HEK293T (cell line): ENCODE data around the gene IGFBPL1.
"Not testable (repeated sequence)": the region's sequence is repeated elsewhere in the genome, so short reads cannot be mapped to it uniquely, and the experiment has no call there.

ENCODE experiments used
- CTCF ChIA-PET: fragments of 350-600 bp; formaldehyde crosslinking; extraction: SDS; loops from one replicate; lab custom pipeline; 2021; ENCODE audit warnings: antibody characterized with exemption, inconsistent platforms; lab: Yijun Ruan, JAX
- POLR2A ChIA-PET: fragments of 350-600 bp; formaldehyde crosslinking; extraction: SDS; loops from one replicate; lab custom pipeline; 2020; ENCODE audit warnings: antibody characterized with exemption, inconsistent platforms; lab: Yijun Ruan, JAX
- DNase-seq: peaks from one replicate; pipeline ENCODE4 v3.0.0; 2012; ENCODE audit warnings: mixed read lengths; ENCODE audit errors: extremely low spot score
- ARNT ChIP-seq: fragments of 450-650 bp; IDR thresholded peaks from 2 replicates; pipeline ENCODE4 v1.6.1; 2017; ENCODE audit warnings: mild to moderate bottlenecking
- BHLHE40 ChIP-seq: fragments of 450-650 bp; IDR thresholded peaks from 2 replicates; pipeline ENCODE4 v1.6.1; 2016; ENCODE audit warnings: mild to moderate bottlenecking, moderate library complexity, borderline replicate concordance
- CTBP1 ChIP-seq: fragments of 450-650 bp; IDR thresholded peaks from 2 replicates; pipeline ENCODE4 v1.6.1; 2016; ENCODE audit warnings: borderline replicate concordance
- ELF4 ChIP-seq: fragments of 450-650 bp; IDR thresholded peaks from 2 replicates; pipeline ENCODE4 v1.6.1; 2017; ENCODE audit warnings: antibody characterized with exemption
- FOXA1 ChIP-seq: fragments of 450-650 bp; IDR thresholded peaks from 2 replicates; pipeline ENCODE4 v1.6.1; 2016; ENCODE audit warnings: mild to moderate bottlenecking
- FOXK2 ChIP-seq: fragments of 450-650 bp; IDR thresholded peaks from 2 replicates; pipeline ENCODE4 v1.6.1; 2016; ENCODE audit warnings: mild to moderate bottlenecking
- FOXM1 ChIP-seq: fragments of 450-650 bp; IDR thresholded peaks from 2 replicates; pipeline ENCODE4 v1.6.1; 2017; ENCODE audit warnings: mild to moderate bottlenecking, borderline replicate concordance
- HDGF ChIP-seq: fragments of 450-650 bp; IDR thresholded peaks from 2 replicates; pipeline ENCODE4 v1.6.1; 2017; ENCODE audit warnings: antibody characterized with exemption, borderline replicate concordance
- L3MBTL2 ChIP-seq: fragments of 450-650 bp; conservative IDR thresholded peaks from 2 replicates; pipeline ENCODE4 v1.6.1; 2016; ENCODE audit warnings: mild to moderate bottlenecking
- LEF1 ChIP-seq: fragments of 450-650 bp; IDR thresholded peaks from 2 replicates; pipeline ENCODE4 v1.6.1; 2017; ENCODE audit warnings: mild to moderate bottlenecking, borderline replicate concordance
- NFRKB ChIP-seq: fragments of 450-650 bp; IDR thresholded peaks from 2 replicates; pipeline ENCODE4 v1.6.1; 2016; ENCODE audit warnings: mild to moderate bottlenecking, moderate library complexity
- SP1 ChIP-seq: fragments of 450-650 bp; IDR thresholded peaks from 2 replicates; pipeline ENCODE4 v1.6.1; 2017
- SUZ12 ChIP-seq: fragments of 450-650 bp; IDR thresholded peaks from 2 replicates; pipeline ENCODE4 v1.6.1; 2016; ENCODE audit warnings: mild to moderate bottlenecking
- TARDBP ChIP-seq: fragments of 450-650 bp; IDR thresholded peaks from 2 replicates; pipeline ENCODE4 v1.6.1; 2016
- ZNF384 ChIP-seq: fragments of 450-650 bp; IDR thresholded peaks from 2 replicates; pipeline ENCODE4 v1.6.1; 2016
- TF ChIP-seq, protein P1 (sequence below): fragments of 450-650 bp; IDR thresholded peaks from 2 replicates; pipeline ENCODE4 v1.6.1; 2016

Gene IGFBPL1

GRCh38 chr9:38412751-38413150 is 11.5 kb downstream of the IGFBPL1 start:
- POLR2A ChIA-PET, result no interaction called here
- no peak for DNase-seq
- CTCF ChIA-PET, result no interaction called here
- TF ChIP-seq CTBP1 (no peak), TARDBP (no peak), FOXA1 (no peak), BHLHE40 (no peak), SUZ12 (no peak), L3MBTL2 (no peak), ELF4 (no peak), HDGF (no peak)

DNA sequence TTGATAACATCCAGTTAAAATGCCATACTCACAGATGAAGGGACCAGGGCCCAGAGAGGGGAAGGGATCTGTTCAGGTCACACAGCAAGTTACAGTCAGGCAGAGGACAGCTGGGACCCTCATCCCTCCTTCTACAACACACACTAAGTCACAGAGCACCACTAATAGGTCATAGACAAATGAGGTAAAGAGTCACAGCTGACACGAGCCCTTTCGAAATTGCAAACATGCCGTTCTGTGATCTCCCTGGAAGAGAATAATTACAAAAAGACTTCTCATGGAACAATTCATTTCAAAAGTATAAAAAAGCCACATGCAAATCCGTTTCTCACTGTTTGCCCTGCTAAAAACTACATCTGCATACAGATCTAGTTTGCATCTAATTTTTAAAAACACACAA is 15.5 kb downstream of the IGFBPL1 start:
- TF ChIP-seq FOXA1 (no peak), LEF1 (no peak), ARNT (no peak), ELF4 (no peak), HDGF (no peak), SP1 (no peak), ZNF384 (no peak), NFRKB (no peak), FOXM1 (no peak), FOXK2 (no peak), L3MBTL2 (no peak), TARDBP (no peak), CTBP1 (no peak), SUZ12 (no peak), BHLHE40 (no peak)
- TF ChIP-seq, protein P1, sequence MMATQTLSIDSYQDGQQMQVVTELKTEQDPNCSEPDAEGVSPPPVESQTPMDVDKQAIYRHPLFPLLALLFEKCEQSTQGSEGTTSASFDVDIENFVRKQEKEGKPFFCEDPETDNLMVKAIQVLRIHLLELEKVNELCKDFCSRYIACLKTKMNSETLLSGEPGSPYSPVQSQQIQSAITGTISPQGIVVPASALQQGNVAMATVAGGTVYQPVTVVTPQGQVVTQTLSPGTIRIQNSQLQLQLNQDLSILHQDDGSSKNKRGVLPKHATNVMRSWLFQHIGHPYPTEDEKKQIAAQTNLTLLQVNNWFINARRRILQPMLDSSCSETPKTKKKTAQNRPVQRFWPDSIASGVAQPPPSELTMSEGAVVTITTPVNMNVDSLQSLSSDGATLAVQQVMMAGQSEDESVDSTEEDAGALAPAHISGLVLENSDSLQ, result no peak
- no peak for DNase-seq
- ChIA-PET POLR2A (no interaction called here), CTCF (no interaction called here)

DNA sequence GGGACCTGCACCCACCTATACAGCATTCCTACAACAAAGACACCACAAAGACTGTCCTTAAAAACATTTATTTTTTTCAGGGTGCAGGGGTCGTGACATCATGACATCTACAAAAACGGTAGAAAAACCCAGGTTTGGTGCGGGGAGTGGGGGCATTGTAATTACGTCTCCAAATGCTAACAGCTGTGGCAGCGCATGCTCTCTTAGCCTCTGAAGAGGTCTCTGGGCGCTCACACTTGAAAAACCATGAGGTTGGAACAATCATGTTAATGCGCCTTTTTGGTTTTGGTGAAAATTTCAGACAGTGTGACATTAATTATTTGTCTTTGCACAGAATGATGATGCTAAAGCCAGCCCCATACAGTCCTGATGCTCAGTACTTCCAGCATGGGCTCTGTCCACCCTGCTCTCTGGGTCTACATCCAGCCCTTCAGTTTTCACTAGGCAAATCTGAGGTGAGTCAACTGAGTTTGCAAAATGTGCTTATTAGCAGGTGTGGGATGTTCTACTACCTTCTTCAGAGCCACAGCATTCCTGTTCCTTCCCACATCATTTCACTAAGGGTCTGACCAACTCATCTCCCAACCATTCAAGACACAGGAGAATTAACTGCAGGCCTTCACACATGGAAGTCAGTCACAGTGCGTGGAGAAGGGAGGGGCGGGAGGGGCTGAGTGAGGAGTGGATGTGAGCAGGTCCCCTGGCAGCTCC is 17.6 kb downstream of the IGFBPL1 start:
- TF ChIP-seq SP1 (no peak), L3MBTL2 (no peak), NFRKB (no peak), CTBP1 (no peak), ARNT (no peak), FOXK2 (no peak), ELF4 (no peak), FOXM1 (no peak), BHLHE40 (no peak), ZNF384 (no peak), FOXA1 (no peak), LEF1 (no peak), TARDBP (no peak), HDGF (no peak), SUZ12 (no peak)
- TF ChIP-seq, protein P1, result no peak
- POLR2A ChIA-PET, result no interaction called here
- CTCF ChIA-PET, result interaction anchor here (0.7 kb wide), 1 partner anchor 36 kb away, joined by 3 read pairs; no protein-coding TSS in a partner anchor
- no peak for DNase-seq

DNA sequence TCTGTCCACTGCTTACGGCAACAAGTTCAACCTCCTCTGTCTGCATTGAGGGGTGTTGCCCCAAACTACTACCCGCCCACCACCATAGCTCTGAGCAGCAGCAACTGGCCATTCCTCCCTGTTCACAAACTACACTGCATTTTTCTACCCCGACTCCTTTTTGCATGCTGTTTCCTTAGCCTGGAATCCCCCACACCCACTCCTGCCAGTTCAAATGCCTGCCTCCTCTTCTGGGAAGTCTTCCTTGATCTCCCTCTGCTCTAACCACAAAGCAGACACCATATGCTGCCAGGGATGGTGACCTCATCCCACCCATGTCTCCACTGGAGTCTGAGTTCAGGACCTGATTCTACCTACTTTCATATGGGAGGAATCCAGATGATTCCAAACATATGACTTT is 18.5 kb downstream of the IGFBPL1 start:
- TF ChIP-seq SUZ12, result no peak
- no peak for TF ChIP-seq ARNT
- no peak for TF ChIP-seq FOXK2
- TF ChIP-seq ELF4, result no peak
- TF ChIP-seq HDGF, result no peak
- TF ChIP-seq, protein P1, result no peak
- no peak for TF ChIP-seq LEF1
- TF ChIP-seq SP1, result no peak
- TF ChIP-seq FOXA1, result no peak
- TF ChIP-seq CTBP1, result no peak
- no peak for TF ChIP-seq ZNF384
- TF ChIP-seq L3MBTL2, result no peak
- no peak for TF ChIP-seq NFRKB
- TF ChIP-seq FOXM1, result no peak
- no peak for TF ChIP-seq TARDBP
- ChIA-PET CTCF (no interaction called here), POLR2A (no interaction called here)
- no peak for DNase-seq

GRCh38 chr9:38404314-38404713 is 19.9 kb downstream of the IGFBPL1 start:
- ChIA-PET CTCF (interaction anchor here (0.9 kb wide), 1 partner anchor 9 kb away, joined by 3 read pairs; no protein-coding TSS in a partner anchor), POLR2A (no interaction called here)
- DNase-seq, result no peak
- TF ChIP-seq TARDBP (no peak), L3MBTL2 (no peak), CTBP1 (no peak)

DNA sequence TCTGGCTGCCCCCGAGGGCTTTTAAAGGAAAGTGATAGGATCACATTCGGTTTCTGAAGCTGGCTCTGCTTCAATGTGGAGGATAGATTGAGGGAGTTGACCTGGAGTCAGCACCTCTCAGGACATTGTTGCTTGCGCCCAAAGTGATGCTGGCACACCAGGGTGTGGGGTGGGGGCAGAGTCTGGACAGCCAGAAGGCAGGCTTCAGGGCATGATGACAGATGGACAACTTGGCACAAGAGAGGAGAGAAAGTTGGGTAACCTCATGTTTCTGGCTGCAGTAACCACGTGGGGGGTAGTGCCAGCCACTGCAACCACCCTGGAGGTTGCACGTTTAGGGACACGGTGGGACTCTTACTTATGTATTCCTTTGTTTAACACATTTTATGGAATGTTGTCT is 22.3 kb downstream of the IGFBPL1 start:
- ChIA-PET CTCF (no interaction called here), POLR2A (no interaction called here)
- DNase-seq, result no peak
- no peak for TF ChIP-seq SP1
- no peak for TF ChIP-seq LEF1
- no peak for TF ChIP-seq L3MBTL2
- no peak for TF ChIP-seq HDGF
- no peak for TF ChIP-seq TARDBP
- no peak for TF ChIP-seq FOXA1
- no peak for TF ChIP-seq BHLHE40
- no peak for TF ChIP-seq CTBP1
- TF ChIP-seq, protein P1, result no peak
- TF ChIP-seq ELF4, result no peak
- no peak for TF ChIP-seq FOXM1
- TF ChIP-seq FOXK2, result no peak
- TF ChIP-seq SUZ12, result no peak
- TF ChIP-seq NFRKB, result no peak
- no peak for TF ChIP-seq ZNF384

GRCh38 chr9:38399191-38399590 is 25.1 kb downstream of the IGFBPL1 start:
- POLR2A ChIA-PET, DNase-seq, CTCF ChIA-PET: not testable (repeated sequence)
